Peyer's patch (tissue), 4 donors: ENCODE data around the gene DGCR2. TPM values are rescaled to one million over a fixed set of nuclear protein-coding genes. Genes with fewer than 3 reads are reported as not detected.
"Not testable (repeated sequence)": the region's sequence is repeated elsewhere in the genome, so short reads cannot be mapped to it uniquely, and the experiment has no call there.

ENCODE experiments used
- DNase-seq, 3 donors: peaks; one replicate each; pipeline ENCODE4 v3.0.0-alpha.2; 2017 to 2019
- H3K27ac ChIP-seq, 4 donors: fragments of 200-600 bp; sonication (generic); one replicate each; pipeline ENCODE4 v1.5.1; 2016 to 2019
- H3K27me3 ChIP-seq, 2 donors: fragments of 200-600 bp; sonication (generic); one replicate each; pipeline ENCODE4 v1.5.1; 2019
- H3K36me3 ChIP-seq, 3 donors: fragments of 200-600 bp; sonication (generic); one replicate each; pipeline ENCODE4 v1.5.1; 2016 to 2019
- H3K4me1 ChIP-seq, 4 donors: fragments of 200-600 bp; sonication (generic); one replicate each; pipeline ENCODE4 v1.5.1; 2016 to 2019
- H3K4me3 ChIP-seq, 4 donors: fragments of 200-600 bp; sonication (generic); 1 replicate in 3 of 4; 2 replicates in 1 of 4; pipeline ENCODE4 v1.5.1; 2016 to 2019; ENCODE audit warnings: mild to moderate bottlenecking in 1 of 4
- H3K9me3 ChIP-seq, 4 donors: fragments of 200-600 bp; sonication (generic); one replicate each; pipeline ENCODE4 v1.5.1; 2016 to 2019; ENCODE audit warnings: mild to moderate bottlenecking in 1 of 4
- POLR2A ChIP-seq, 2 donors: fragments of 450-650 bp; IDR thresholded peaks; one replicate each; pipeline ENCODE4 v1.5.1; 2017; ENCODE audit warnings: antibody characterized with exemption in 2 of 2, mild to moderate bottlenecking in 2 of 2, moderate library complexity in 2 of 2
- small RNA-seq, 2 donors: library from RNA; depleted of rRNA; stranded (forward); fragments of <200 nt; gene quantifications; one replicate each; pipeline ENCODE3, GENCODE V24; 2016
- total RNA-seq, 4 donors: library from RNA; depleted of rRNA; stranded (reverse); fragments of >200 nt; gene quantifications; one replicate each; pipeline ENCODE4 v1.1.0, GENCODE V29; 2016
- TF ChIP-seq, protein P1 (sequence below), 6 experiments: fragments of 450-650 bp in 4 of 6; fragments of 200-600 bp in 2 of 6; sonication (generic) in 1 of 6; IDR thresholded peaks; one replicate each; pipeline ENCODE4 v1.5.1; 2017 to 2019; ENCODE audit warnings: antibody characterized with exemption in 6 of 6, mild to moderate bottlenecking in 3 of 6, moderate library complexity in 1 of 6

Gene DGCR2
- total RNA-seq, 4 donors from 2014 or later: 49.5 to 101 (median 92.1) TPM

DNA sequence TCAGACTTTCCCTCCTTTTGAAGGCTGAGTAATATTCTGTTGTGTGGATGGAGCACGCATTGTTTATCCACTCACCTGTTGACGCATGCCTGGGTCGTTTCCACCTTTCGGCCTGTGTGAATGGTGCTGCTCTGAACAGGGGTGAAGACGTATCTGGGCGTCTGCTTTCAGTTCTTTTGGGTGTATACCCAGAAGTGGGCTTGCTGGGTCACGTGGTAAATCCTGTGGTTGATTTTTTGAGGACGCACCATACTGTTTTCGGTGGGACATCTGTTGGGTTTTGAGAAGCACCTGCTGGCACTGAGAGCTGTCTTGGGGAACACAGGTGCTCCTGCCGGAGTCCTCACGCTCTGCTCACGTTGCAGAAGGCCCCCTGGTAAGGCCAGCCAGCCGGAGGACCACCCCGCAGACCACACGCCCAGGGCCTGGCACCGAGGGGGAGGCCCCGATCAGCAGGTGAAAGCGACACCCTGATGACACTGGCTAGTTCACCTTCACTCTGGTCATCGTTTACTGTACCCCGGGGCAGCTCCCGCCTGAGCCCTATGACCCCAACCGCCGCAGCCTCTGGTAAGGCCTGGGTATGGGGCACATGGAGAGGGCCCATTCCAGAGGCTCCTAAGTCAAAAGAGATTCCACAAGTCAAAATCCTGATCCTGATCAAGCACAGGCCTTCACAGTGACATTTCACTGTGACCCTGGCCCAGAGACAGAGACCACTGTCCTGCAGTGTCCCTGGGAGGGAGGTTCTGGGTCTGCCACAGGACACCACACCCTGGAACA, 131.7 kb downstream of the DGCR2 start:
- H3K4me3 ChIP-seq: no peak overlapping the region
- no peaks in the 10 kb centered on the region for H3K4me1 ChIP-seq
- TF ChIP-seq POLR2A (IDR thresholded peaks at IDR 0.05): no peak
- TF ChIP-seq, protein P1, sequence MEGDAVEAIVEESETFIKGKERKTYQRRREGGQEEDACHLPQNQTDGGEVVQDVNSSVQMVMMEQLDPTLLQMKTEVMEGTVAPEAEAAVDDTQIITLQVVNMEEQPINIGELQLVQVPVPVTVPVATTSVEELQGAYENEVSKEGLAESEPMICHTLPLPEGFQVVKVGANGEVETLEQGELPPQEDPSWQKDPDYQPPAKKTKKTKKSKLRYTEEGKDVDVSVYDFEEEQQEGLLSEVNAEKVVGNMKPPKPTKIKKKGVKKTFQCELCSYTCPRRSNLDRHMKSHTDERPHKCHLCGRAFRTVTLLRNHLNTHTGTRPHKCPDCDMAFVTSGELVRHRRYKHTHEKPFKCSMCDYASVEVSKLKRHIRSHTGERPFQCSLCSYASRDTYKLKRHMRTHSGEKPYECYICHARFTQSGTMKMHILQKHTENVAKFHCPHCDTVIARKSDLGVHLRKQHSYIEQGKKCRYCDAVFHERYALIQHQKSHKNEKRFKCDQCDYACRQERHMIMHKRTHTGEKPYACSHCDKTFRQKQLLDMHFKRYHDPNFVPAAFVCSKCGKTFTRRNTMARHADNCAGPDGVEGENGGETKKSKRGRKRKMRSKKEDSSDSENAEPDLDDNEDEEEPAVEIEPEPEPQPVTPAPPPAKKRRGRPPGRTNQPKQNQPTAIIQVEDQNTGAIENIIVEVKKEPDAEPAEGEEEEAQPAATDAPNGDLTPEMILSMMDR (IDR thresholded peaks at IDR 0.05): no peak
- no peaks in the 10 kb centered on the region for H3K9me3 ChIP-seq
- H3K27me3 ChIP-seq: no peaks in the 10 kb centered on the region
- no peak overlapping the region for H3K27ac ChIP-seq
- DNase-seq: no peak
- H3K36me3 ChIP-seq: no peaks in the 10 kb centered on the region

DNA sequence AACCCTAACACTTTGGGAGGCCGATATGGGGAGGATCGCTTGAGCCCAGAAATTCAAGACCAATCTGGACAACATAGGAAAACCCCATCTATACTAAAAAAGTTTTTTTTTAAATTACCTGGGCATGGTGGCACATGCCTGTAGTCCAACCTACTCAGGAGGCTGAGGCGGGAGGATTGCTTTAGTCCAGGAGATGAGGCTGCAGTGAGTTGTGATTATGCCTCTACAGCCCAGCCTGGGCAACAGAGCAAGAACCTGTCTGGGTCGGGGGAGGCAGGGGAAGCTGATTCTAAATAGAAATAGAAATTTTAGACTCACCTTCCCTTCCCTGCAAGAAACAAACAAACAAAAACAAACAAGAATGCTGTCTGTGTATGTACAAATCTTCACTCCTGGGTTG, 133.3 kb downstream of the DGCR2 start:
- Histone ChIP-seq H3K9me3 (no peaks in the 10 kb centered on the region), H3K27me3 (no peaks in the 10 kb centered on the region), H3K4me1 (no peaks in the 10 kb centered on the region), H3K27ac (no peak overlapping the region), H3K4me3 (no peak overlapping the region), H3K36me3 (no peaks in the 10 kb centered on the region)
- no peak for TF ChIP-seq POLR2A (IDR thresholded peaks at IDR 0.05)
- TF ChIP-seq, protein P1 (IDR thresholded peaks at IDR 0.05): no peak
- DNase-seq: no peak

DNA sequence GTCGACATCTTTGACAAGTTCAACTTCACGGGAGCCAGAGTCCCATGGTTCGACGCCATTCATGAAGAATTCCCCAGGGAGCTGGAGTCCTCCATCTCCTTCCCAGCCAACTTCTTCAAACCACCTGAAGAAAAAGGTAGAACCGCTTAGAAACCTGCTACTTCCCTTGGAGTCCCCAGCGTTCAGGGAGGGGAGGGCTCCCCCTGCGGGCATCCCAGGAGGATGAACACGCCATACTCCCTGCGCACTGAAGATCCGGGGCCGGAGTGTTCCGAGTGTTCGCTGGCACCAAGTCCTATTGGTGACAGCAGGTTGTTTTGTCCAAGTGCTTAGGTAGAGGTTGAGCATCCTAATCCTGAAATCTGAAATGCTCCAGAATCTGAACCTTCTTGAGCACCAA, 134.4 kb downstream of the DGCR2 start:
- Histone ChIP-seq H3K4me3 (no peak overlapping the region), H3K36me3 (no peaks in the 10 kb centered on the region), H3K4me1 (no peaks in the 10 kb centered on the region), H3K27me3 (no peaks in the 10 kb centered on the region), H3K27ac (no peak overlapping the region), H3K9me3 (no peaks in the 10 kb centered on the region)
- peak in 1 of 3 donors; percentile 57 for DNase-seq
- TF ChIP-seq, protein P1 (IDR thresholded peaks at IDR 0.05): peak in 3 of 6 experiments; percentile 28 to 32 (median 28)
- no peak for TF ChIP-seq POLR2A (IDR thresholded peaks at IDR 0.05)

DNA sequence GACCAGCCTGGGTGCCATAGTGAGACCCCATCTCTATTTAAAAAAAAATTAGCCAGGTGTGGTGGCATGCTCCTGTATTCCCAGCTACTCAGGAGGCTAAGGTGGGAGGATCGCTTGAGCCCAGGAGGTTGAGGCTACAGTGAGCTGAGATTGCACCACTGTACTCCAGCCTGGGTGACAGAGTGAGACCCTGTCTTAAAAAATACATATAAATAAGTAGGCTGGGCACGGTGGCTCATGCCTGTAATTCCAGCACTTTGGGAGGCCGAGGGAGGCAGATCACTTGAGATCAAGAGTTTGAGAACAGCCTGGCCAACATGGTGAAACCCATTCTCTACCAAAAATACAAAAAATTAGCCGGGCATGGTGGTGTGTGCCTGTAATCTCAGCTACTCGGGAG, 135.1 kb downstream of the DGCR2 start:
- H3K9me3 ChIP-seq, H3K27ac ChIP-seq, H3K4me3 ChIP-seq, DNase-seq, H3K36me3 ChIP-seq, H3K4me1 ChIP-seq, H3K27me3 ChIP-seq: not testable (repeated sequence)

Small RNAs within 50 kb of the gene (small RNA-seq; reads per million reads assigned to genes)
- 0 reads per million in 2 donors for gene RF00019

Other genes with a start within 250 kb of the DGCR2 start
- gene DGCR6, start 216.1 kb downstream of the DGCR2 start, total RNA-seq: 1 to 10 TPM in 3 of 4 donors, not detected in 1; 2.5 to 6.3 (median 4.5) TPM
- gene PRODH, start 186.1 kb downstream of the DGCR2 start, total RNA-seq: 100 to 1,000 TPM in 3 of 4 donors, 10 to 100 TPM in 1; 12.4 to 360 (median 207) TPM
- gene TSSK2, start 8.9 kb upstream of the DGCR2 start, total RNA-seq: under 1 TPM in 1 of 4 donors, not detected in 3; 0.85 TPM
- gene ESS2, start 22.2 kb upstream of the DGCR2 start, total RNA-seq: 10 to 100 TPM; 10.1 to 36.3 (median 14.3) TPM
- gene GSC2, start 27.9 kb upstream of the DGCR2 start, total RNA-seq: not detected
- 100 to 1,000 TPM in 3 of 4 donors, 10 to 100 TPM in 1; 68.5 to 229 (median 185) TPM for gene SLC25A1, start 56.3 kb upstream of the DGCR2 start, total RNA-seq
- 1 to 10 TPM in 3 of 4 donors, under 1 TPM in 1; 0.47 to 3.9 (median 3.0) TPM for gene CLTCL1, start 169.3 kb upstream of the DGCR2 start, total RNA-seq